GM12875 (cell line): ENCODE results near the gene EZR.

Experiments used
- H3K4me3 ChIP-seq: one replicate; pipeline ENCODE4 v1.5.1; 2011; ENCODE audit warnings: low read depth, low read length, control low read depth
- TF ChIP-seq, protein P1 (sequence below): IDR thresholded peaks from 2 replicates; pipeline ENCODE4 v1.5.1; 2011; ENCODE audit warnings: low read depth, mild to moderate bottlenecking, control low read depth, inconsistent platforms, low read length, moderate library complexity, borderline replicate concordance; ENCODE audit not compliant: insufficient read depth

Gene EZR

DNA sequence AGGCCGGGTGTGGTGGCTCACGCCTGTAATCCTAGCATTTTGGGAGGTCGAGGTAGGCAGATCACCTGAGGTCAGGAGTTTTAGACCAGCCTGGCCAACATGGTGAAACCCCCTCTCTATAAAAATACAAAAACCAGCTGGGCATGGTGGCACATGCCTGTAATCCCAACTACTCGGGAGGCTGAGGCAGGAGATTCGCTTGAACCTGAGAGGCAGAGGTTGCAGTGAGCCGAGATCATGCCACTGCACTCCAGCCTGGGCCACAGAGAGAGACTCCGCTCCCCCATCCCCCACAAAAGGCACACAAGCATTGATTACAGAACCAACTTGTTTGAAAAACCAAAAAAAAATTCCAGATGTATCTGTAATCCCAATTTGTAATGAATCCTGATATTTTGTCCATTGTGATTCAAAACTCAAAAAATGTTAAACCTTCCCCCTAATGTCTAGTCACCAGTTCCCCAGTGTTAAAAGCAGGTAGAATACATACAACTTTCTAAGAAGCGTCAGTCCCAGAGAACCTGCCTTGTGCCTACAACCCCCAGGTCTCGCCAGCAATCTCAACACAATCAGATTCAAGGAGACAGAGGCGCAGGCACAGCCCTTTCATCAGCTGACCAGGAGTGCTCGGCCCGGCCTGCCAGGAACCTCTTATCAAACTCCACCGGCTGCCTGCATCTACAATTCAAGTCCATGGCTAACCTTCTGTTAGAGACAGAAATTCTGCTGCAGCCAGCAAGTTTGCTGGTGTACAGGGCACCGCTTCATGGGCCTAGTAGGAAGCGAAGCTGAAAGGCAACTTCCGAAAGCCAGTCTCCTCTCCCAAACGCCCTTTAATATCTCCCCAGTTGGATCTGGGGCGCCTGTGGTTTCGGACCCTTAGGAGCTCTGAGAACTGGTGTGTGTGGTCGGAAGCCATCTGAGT, 2.1 kb downstream of the EZR start:
- TF ChIP-seq, protein P1, sequence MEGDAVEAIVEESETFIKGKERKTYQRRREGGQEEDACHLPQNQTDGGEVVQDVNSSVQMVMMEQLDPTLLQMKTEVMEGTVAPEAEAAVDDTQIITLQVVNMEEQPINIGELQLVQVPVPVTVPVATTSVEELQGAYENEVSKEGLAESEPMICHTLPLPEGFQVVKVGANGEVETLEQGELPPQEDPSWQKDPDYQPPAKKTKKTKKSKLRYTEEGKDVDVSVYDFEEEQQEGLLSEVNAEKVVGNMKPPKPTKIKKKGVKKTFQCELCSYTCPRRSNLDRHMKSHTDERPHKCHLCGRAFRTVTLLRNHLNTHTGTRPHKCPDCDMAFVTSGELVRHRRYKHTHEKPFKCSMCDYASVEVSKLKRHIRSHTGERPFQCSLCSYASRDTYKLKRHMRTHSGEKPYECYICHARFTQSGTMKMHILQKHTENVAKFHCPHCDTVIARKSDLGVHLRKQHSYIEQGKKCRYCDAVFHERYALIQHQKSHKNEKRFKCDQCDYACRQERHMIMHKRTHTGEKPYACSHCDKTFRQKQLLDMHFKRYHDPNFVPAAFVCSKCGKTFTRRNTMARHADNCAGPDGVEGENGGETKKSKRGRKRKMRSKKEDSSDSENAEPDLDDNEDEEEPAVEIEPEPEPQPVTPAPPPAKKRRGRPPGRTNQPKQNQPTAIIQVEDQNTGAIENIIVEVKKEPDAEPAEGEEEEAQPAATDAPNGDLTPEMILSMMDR, result no peak
- peak overlapping the region; percentile 69 for H3K4me3 ChIP-seq

DNA sequence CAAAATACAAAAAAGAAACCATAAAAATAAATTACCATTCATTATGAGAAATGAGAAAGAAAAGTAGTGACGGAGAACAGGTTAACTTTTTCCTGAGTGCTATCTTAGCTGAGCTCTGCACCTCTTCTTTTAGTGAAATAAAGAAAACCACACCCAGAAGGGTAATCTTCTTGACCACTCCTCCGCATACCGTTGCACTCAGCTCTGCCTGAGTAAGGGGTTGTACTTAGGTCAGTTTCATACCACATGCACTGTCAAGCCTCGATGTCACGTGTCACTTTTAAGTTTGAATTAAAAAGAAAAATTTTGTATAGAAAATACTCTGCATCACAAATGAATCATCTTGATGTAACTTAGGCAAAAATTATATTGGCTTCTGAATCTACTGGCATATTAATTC, 2.8 kb downstream of the EZR start:
- TF ChIP-seq, protein P1, result no peak
- peak overlapping the region; percentile 69 for H3K4me3 ChIP-seq

DNA sequence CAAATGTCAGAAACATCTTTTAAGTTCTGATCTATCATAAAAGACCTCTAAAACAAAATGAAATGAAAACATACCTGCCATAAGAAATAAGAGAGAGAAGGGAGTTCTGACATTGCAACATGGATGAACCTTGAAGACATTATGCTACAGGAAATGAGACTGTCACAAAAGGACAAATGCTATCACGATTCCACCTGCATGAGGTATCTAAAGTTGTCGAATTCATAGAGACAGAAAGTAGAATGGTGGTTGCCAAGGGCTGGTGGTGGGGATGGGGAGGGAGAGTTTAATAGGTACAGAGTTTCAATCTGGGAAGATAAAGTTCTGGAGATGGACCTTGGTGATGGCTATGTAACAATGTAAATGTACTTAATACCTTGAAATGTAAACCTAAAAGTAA, 3.3 kb downstream of the EZR start:
- H3K4me3 ChIP-seq, result no peak overlapping the region
- TF ChIP-seq, protein P1, result no peak

DNA sequence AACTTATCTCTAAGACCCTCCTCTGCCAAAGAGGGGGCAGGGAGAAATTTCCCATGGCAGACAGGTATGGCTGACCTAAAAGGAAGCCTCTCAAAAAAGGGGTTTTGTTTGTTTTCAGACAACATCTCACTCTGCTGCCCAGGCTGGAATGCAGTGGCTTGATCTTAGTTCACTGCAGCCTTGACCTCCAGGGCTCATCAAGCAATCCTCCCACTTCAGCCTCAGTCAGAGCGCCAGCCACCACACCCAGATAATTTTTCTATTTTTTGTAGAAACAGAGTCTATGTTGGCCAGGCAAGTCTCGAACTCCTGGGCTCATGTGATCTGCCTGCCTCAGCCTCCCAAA, 3.8 kb downstream of the EZR start:
- peak overlapping the region; percentile 11 for H3K4me3 ChIP-seq
- TF ChIP-seq, protein P1, result no peak

DNA sequence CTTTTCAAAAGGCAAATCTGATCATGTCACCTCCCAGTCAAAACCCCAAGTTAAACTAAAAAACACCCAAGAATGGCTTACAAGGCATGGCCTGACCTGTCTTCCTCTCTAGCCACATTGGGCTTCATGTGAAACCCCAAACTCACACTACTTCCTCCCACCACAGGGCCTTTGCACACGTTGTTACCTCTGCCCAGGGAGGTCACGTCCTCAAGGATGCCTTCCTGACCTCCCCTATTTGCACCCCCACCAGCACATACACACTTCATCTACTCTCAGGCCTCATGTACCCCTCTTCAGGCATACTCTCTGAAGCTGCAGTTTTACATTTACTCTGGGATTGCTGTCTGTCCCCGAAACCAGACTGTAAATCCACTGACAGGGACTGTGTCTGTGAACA, 6.1 kb downstream of the EZR start:
- no peak overlapping the region for H3K4me3 ChIP-seq
- TF ChIP-seq, protein P1, result no peak

DNA sequence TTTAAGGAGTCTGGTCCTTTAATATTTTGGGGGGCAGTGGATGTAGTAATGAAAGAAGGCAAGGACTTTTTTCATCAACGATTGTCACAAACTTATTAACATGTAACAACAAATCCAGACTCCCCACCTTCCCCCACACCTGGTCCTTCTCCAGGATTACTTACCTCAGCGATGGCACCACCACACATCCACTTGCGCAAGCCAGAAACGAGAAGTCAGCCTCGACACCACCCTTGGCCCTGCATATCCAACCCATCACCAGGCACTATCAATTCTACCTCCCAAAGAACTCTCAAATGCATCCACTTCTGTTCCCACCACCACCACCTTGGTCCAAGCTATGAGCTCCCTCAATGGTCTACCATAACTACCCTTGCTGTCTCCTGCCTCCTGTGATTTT, 6.6 kb downstream of the EZR start:
- TF ChIP-seq, protein P1, result no peak
- no peak overlapping the region for H3K4me3 ChIP-seq
